SK-N-MC (cell line): Measurements from ENCODE around the gene LLGL2.

ENCODE experiments used
- EZH2 ChIP-seq: fragments of 200-600 bp; sonication (generic); IDR thresholded peaks from one replicate; pipeline ENCODE4 v1.6.1; 2017; ENCODE audit warnings: antibody characterized with exemption
- FOXP2 ChIP-seq: optimal IDR thresholded peaks from 2 replicates; pipeline ENCODE3; 2011; ENCODE audit warnings: mild to moderate bottlenecking, moderate library complexity; ENCODE audit not compliant: insufficient read depth; ENCODE audit errors: extremely low read length, control extremely low read depth
- POLR2AphosphoS5 ChIP-seq: IDR thresholded peaks from 2 replicates; pipeline ENCODE4 v1.6.1; 2012; ENCODE audit warnings: mild to moderate bottlenecking, low read depth, low read length, borderline replicate concordance

DNA sequence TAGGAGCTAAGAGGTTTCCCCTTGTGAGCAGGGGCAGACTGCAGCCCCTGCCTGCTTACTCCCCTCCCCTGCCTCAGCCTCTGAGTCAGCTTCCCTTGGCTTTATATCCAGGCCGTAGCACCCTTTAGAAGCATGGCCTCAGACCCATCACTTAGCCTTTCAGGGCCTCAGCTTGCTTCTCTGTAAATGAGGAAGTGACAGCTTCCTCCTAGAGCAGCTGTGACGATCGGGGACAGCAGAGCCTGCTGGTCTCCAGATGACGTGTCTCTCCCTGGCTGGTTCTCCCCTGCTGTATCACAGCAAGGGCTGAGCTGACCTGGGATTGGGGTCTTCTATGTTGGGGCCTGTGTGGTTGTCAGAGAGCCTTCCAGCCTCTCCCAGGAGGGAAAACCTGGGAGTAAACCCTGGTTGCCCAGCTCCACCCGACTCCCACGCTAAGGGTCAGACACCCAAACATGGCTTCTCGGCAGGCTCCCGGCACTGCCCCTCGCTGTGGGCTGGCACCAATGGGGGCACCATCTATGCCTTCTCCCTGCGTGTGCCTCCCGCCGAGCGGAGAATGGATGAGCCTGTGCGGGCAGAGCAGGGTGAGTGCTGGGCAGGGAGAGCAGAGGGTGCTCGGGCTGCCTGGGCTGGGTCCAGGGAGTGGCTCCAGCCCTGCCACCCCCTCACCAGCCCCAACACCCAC, 45.8 kb downstream of the LLGL2 start:
- no peak for TF ChIP-seq EZH2
- TF ChIP-seq POLR2AphosphoS5, result no peak
- TF ChIP-seq FOXP2, result no peak
